Measurements from ENCODE around the gene GDPD1.
"Not testable (repeated sequence)": the region's sequence is repeated elsewhere in the genome, so short reads cannot be mapped to it uniquely, and the experiment has no call there.

GDPD1 gene

DNA sequence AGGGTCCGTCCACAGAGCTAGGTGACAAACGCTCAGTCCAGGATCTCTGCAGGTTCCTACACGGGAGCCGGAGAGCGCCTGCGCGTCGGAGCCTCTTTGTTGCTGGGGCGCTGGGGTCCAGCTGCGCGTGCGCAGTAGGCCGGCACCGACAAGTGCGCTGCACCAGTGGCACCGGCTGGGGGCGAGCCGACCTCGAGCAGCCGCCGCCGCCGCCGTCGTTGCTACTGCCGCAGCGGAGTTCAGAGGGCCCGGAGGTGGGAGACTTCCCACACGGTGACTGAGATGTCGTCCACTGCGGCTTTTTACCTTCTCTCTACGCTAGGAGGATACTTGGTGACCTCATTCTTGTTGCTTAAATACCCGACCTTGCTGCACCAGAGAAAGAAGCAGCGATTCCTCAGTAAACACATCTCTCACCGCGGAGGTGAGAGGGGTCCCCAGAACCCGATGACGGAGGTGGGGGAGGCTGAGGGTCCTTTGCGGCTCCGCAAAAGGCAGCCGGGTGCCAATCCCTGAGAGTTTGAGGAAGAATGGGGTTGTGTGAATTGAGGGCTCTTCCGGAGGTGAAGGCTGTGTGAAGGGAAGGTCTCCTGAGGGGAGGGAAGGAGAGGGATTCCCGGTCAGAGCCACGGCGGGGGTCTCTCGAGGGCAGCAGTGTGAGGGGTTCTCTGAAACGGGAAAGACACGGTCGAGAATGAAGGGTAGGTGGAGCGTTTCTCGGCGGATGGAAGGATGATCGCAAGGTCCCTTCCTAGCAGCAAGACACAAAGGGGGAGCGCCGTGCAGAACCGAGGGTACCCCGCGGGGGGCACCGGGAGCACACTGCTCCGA, at the start of gene GDPD1:
GDPD1 (plus strand) TSS at position 184 of the 831 bp plus-strand sequence; CDS start at position 283, 99 bp downstream.
- FAIRE-seq (peak; percentile 92), DNase-seq (ENCODE audit: insufficient read length, low spot score) (peak; percentile 82)

DNA sequence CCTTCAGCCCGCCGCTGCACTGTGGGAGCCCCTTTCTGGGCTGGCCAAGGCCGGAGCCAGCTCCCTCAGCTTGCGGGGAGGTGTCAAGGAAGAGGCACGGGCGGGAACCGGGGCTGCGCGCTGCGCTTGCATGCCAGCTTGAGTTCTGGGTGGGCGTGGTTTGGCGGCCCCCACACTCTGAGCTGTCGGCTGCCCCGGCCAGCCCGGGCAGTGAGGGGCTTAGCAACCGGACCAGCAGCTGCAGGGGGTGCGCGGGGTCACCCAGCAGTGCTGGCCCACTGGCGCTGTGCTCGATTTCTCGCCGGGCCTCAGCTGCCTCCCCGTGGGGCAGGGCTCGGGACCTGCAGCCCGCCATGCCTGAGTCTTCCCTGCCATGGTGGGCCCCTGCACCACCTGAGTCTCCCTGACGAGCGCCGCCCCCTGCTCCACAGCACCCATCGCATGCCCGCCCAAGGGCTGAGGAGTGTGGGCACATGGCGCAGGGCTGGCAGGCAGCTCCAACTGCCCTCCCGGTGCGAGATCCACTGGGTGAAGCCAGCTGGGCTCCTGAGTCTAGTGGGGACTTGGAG, 47.8 kb upstream of the GDPD1 start:
- DNase-seq (ENCODE audit: insufficient read length, low spot score) (no peak), FAIRE-seq (no peak)

DNA sequence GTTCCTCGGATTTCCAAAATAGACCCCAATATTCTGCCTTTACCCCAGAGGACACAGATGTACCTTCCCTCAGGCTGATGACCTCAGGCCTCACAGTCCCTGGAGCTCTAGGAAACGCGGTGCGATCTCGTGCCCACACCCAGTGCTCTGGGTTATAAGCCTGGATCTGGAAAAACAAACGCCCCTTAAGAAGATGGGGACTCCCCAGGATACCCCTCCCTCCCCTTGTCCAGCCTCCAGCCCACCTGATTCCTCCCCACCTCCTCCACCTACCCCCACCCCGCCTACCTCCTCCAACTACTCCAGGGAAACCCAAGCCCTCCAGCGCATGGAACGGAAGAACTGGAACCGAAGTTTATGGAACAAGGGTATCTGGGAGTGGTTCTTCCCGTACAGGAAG, 45.6 kb upstream of the GDPD1 start:
- FAIRE-seq (no peak), DNase-seq (ENCODE audit: insufficient read length, low spot score) (no peak)

DNA sequence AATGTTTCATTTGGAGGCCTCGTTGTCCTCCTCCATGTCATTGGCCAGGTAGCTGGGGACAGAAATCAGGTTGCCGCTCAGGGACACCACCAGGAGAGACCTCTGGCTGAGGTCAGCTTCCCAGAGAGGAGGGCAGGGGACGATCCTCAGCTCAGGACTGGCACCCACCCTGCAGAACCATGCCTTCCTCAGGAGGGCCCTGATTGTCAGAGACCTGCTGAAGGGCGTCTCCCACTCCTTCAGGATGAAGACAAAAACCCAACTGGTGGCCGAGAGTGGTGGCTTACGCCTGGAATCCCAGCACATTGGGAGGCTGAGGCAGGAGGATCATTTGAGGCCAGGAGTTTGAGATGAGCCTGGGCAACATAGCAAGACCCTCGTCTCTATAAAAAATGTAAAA, 45.2 kb upstream of the GDPD1 start:
- DNase-seq (ENCODE audit: insufficient read length, low spot score), result no peak
- FAIRE-seq, result no peak

DNA sequence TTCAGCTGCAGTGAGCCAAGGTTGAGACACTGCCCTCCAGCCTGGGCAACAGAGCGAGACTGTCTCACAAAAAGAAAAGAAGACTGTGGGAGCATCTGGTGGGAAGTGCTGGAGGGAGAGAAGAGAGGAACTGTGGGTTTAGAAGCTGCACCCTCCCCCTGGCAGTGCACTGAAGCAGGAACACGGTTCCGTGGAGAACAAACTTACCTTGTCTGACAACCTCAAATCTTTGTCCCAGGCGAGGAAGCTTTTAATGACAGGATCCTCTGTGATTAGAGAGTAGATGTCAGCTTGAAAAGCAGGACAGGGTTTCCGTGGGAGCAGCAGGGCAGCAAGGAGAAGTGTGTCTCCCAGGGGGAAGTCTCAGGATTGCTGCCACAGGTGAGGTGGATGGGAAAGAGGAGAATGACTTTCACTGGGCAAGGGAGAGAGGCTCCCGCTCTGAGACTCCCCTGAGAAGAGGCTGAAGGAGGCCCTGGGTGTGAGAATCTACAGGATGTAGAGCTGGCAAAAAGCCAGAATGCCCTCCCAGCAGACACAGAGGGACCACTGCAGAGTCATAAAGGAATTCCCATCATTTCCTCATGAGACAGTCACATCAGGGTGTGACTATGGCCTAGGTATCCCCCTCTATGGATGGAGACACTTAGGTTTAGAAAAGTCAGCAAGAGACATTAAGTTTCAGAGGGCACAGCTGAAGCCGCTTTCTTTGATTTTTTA, 41.9 kb upstream of the GDPD1 start:
- FAIRE-seq (no peak), DNase-seq (ENCODE audit: insufficient read length, low spot score) (no peak)

DNA sequence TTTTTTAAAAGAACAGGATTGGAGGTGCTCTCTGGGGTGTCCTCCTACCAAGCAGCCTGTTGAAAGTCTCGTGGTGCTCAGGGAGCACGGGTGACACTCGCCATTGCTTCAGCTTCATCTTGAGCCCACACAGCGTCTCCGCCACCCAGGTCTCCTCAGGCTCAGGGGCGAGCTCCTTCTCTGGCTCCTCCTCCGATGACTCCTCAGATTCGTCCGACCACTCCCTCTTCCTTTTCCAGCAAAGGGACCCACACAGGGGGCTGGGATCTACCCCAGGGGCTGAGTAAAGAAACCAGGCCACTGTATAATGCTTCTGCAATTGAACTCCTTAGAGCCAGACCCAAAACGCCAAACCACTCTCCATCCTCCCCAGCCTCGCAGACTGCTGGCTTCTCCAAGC, 40.7 kb upstream of the GDPD1 start:
- FAIRE-seq, result not testable (repeated sequence)

DNA sequence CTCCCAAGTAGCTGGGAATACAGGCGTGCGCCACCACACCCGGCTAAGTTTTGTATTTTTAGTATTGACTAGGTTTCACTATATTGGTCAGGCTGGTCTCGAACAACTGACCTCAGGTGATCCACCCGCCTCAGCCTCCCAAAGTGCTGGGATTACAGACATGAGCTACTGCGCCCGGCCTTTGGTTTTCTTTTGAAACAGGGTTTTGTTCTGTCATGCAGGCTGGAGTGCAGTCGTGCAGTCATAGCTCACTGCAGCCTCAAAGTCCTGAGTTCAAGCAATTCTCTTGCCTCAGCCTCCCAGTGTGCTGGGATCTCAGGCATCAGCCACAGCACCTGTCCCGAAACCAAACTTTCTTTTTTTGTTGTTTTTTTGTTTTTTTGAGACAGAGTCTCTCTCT, 39.7 kb upstream of the GDPD1 start:
- DNase-seq (ENCODE audit: insufficient read length, low spot score), result no peak
- no peak for FAIRE-seq

More for the DNA sequence above, 40.7 kb upstream of the GDPD1 start:
- DNase-seq (ENCODE audit: insufficient read length, low spot score), result not testable (repeated sequence)

DNA sequence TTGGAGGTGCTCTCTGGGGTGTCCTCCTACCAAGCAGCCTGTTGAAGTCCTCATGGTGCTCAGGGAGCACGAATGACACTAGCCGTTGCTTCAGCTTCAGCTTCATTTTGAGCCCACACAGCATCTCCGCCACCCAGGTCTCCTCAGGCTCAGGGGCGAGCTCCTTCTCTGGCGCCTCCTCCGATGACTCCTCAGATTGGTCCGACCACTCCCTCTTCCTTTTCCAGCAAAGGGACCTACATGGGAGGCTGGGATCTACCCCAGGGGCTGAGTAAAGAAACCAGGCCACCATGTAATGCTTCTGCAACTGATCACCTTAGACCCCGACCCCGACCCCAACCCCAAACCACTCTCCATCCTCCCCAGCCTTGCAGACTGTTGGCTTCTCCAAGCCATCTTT, 38.8 kb upstream of the GDPD1 start:
- no peak for FAIRE-seq

DNA sequence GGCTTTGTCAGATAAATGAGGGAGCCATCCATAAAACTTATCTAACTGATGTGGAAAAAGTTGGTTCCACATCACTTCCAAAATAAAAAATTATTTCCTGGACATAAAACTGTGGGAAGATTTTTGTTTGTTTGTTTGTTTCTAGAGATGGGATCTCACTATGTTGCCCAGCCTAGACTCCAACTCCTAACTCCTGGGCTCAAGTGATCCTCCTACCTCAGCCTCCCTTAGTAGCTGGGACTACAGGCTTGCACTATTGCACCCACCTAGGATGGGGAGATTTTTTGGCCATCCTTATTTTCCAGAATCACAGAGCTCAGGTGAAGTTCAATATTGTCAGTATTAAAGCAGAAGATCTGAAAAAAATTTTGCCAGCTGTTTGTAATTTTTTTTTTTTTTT, 34.3 kb upstream of the GDPD1 start:
- FAIRE-seq (no peak), DNase-seq (ENCODE audit: insufficient read length, low spot score) (no peak)

More for the DNA sequence above, 38.8 kb upstream of the GDPD1 start:
- no peak for DNase-seq (ENCODE audit: insufficient read length, low spot score)

DNA sequence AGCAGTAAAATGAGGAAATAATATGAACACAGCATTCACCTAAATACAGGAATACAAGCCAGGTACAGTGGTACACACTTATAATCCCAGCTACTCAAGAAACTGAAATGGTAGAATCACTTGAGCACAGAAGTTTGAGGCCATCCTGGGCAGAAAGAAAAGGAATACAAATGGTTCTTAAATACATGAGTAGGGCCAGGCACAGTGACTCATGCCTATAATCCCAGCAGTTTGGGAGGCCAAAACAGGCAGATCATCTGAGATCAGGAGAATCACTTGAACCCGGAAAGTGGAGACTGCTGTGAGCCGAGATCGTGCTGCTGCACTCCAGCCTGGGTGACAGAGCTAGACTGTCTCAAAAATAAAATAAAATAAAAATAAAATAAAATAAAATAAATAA, 33.5 kb upstream of the GDPD1 start:
- no peak for FAIRE-seq
- no peak for DNase-seq (ENCODE audit: insufficient read length, low spot score)

DNA sequence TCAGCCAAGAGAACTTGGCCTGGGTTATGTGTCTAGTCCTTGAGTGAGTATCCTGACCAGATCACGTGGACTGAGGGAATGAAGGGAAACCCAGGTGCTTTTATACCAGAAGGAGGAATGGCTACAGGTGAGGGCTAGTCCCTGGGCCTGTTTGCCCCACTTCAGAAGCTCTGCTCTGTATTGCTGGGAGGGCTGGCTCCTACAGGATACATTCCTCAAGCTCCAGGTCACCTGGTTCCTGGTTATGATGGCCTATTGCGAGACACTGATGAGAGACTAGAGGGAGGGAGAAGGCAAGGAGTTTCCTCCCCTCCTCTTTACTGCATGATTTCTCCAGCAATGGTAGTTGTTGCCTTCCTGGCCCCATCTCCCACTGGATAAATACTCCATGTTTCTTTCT, 29.5 kb upstream of the GDPD1 start:
- FAIRE-seq (no peak), DNase-seq (ENCODE audit: insufficient read length, low spot score) (no peak)

DNA sequence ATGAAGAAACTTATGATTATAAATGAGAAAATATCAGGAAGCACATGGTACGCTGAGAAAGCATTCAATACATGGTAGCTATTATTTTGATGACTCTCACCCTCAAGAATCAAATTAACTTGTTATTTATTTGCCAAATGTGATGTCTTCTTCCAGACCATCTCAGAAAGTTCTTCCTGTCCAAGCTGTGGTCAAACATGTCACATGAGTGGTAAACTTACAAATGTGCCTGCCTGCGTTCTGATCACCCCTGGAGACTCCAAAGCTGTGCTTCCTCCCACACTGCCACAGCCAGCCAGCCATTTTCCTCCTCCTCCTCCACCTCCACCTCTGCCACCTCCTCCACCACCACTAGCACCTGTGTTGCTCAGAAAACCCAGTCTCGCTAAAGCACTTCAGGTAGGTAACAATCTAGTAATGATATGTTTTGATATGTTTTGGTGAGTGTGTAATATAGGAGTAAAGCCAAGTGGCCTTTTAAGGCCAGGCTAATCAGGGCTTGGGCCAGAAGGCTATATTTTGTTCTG, 26.9 kb upstream of the GDPD1 start:
- DNase-seq (ENCODE audit: insufficient read length, low spot score) (no peak), FAIRE-seq (no peak)

DNA sequence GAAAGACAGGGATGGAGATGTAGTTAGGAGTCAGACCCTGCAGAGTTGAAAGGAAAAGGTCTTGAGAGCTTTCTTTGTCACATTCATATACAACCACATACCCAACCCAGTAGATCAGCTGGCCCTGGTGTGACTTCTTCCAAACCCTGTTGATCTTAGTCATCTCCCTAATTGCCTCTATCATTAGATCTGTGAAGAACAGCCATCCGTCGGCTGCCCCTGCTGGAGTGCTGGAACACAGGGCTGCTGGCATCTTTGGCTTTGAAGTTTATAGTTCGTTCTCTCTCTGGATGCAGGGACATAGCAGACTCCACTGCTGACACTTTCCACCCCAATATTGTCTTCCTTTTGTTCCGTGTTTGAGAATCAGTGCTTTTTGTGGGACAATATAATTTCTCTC, 20.9 kb upstream of the GDPD1 start:
- no peak for DNase-seq (ENCODE audit: insufficient read length, low spot score)
- FAIRE-seq, result no peak

DNA sequence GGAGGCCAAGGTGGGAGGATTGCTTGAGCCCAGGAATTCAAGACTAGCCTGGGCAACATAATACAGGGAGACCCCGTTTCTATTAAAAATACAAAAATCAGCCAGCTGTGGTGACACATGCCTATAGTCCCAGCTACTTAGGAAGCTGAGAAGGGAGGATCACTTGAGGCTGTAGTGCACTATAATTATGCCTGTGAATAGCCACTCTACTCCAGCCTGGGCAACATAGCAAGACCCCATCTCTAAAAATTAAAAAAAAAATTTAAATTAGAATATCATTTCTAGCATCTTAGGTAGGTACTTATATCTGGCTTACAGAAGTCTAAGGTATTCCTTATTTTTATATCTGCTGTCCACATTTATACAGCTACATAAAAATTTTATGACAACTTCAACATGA, 18.0 kb upstream of the GDPD1 start:
- FAIRE-seq (no peak), DNase-seq (ENCODE audit: insufficient read length, low spot score) (no peak)

DNA sequence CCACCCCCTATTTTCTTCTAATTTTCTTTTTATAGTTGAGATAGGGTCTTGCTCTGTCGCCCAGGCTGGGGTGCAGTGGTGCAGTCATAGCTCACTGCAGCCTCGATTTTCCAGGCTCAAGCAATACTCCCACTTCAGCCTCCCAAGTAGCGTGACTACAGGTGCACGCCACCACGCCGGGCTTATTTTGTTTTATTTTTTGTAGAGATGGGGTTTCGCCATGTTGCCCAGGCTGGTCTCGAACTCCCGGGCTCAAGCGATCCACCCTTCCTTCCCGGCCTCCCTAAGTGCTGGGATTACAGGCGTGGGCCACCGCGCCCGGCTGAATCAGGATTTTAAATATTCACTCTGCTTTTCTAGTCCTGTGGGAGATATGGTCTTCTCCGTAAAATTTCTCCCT, 941 bp upstream of the GDPD1 start:
- DNase-seq (ENCODE audit: insufficient read length, low spot score) (no peak), FAIRE-seq (no peak)

DNA sequence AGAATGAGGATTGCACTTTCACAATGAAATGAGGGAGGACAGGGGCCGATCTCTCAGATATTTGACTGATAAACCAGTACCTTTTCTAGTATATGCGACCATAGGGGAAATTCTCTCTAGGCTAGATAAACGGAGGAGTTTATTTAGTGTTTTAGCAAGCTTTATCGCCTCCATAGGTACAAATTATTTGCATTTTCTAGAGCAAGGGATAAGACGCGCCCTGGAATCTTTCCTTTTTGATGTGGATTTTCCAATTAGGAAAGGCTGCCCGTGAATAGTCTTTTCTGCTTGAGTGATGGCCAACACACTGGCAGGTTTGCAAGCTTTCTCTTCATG, 351 bp upstream of the GDPD1 start:
- DNase-seq (ENCODE audit: insufficient read length, low spot score) (no peak), FAIRE-seq (no peak)

DNA sequence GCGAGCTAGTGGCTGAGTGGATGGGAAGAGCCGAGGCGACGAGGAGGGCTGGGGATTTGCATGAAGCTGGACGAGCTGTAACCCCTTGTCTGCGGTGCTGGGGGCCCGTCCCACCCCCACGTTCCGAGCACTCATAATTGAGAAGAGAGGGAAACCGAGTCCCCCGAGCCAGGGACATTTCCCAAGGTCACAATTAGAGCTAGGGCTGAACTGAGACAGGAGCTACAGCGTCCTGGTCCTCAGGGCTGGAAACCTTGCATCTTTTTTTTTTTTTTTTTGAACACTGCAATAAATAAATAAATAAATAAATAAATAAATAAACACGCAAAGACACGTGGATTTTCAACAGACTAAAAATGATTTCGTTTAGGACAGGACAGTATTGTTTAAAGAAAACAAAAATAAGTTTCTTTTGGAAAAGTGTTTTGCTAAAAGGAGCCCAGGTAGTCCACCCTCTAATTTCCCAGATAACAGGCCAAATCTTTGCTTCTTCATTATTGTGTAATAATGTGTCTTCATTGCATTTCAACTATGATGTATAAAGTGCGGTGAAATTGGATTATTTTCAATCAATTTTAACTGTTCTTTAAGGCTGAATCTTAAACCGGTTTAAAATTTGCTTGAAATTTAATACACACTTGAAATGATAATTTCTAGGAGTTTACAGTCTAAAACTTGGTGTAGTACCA, 992 bp downstream of the GDPD1 start:
- DNase-seq (ENCODE audit: insufficient read length, low spot score) (no peak), FAIRE-seq (no peak)

DNA sequence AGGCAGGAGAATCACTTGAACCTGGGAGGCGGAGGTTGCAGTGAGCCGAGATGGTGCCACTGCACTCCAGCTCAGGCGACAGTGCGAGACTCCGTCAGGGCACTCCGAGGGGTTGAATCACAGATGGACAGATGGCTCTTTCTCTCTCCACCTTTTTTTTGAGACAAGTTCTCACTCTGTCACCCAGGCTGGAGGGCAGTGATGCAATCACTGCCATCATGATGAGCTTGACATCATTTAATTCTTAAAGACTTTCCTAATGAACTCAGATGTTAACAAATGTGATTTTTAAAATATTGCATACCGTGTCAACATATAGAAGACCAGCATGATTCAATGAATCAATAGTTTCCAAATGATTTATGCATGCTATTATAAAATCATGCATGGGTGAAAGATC, 3.5 kb downstream of the GDPD1 start:
- no peak for DNase-seq (ENCODE audit: insufficient read length, low spot score)
- FAIRE-seq, result no peak

DNA sequence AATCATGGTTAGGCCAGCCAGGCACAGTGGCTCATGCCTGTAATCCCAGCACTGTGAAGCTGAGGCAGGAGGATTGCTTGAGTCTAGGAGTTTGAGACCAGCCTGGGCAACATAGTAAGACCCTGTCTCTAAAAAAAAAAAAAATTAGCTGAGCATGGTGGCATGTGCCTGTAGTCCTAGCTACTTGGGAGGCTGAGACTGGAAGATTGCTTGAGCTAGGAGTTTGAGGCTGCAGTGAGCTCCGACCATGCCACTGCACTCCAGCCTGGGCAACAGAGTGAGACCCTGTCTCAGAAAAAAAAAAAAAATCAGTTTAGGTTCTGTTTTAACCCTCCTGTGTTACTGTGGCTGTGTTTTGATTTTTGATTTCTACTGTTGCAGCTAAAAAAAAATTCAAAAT, 8.3 kb downstream of the GDPD1 start:
- not testable (repeated sequence) for DNase-seq (ENCODE audit: insufficient read length, low spot score); FAIRE-seq

DNA sequence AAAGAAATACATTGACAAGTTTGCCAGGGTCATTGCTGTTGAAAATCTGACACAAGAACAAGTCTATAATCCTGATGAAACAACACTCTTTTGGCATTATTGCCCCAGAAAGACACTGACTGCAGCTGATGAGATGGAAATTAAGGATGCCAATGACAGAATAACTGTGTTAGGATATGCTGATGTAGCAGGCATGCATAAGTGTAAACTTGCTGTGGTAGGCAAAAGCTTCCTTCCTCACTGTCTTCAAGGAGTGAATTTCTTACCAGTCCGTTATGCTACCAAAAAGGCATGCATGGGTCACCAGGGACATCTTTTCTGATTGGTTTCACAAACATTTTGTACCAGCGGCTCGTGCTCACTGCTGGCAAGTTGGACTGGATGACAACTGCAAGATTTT, 10.5 kb downstream of the GDPD1 start:
- DNase-seq (ENCODE audit: insufficient read length, low spot score) (no peak), FAIRE-seq (no peak)

DNA sequence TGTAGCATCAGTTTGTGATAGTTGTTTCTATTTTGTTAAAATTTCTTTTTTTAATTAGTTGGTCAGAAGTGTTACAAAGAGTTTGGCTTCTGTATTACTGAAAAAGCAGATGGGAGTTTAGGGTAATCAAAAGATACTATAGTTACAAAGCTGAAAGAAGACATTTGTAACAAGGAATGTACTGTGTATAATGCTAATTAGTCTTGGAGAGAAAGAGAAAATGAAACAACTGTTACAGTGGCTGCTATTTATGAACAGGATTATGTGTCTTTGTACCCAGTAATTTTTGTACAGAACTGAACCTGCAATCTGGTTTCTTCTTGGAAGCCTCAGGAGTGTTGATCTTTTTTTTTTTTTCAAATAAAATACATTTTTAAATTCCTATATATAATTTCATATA, 14.3 kb downstream of the GDPD1 start:
- FAIRE-seq, result no peak
- no peak for DNase-seq (ENCODE audit: insufficient read length, low spot score)

All from GM19239 (cell line).